ENCODE data around the gene TCF7L2.

The TCF7L2 gene

GRCh38 chr10:113045147-113046055, 95.4 kb downstream of the TCF7L2 start:
- no peak for DNase-seq (ENCODE audit: low read depth in 2 of 2)

DNA sequence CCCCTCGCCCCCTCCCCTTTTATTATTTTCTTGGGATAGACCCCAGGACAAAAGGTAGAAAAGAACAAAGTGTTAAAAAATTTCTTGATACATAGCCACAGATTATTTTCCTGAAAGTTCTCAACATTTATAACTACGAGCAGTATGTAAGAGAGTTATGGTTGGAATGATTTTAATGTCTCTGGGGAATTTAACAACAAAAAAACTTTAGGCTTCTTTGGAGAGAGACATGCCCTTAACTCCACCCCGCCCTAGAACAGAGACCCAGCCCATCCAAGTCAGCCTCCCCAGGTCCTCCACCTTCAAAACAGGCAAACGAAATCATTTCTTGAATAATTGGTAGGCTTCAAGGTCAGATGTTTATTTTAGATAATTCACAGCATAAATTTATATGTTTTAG, 97.1 kb downstream of the TCF7L2 start:
- DNase-seq (ENCODE audit: low read depth in 2 of 2): no peak

- no peak for DNase-seq (ENCODE audit: low read depth in 2 of 2)
Measured at GRCh38 chr10:113047605-113047962, 97.5 kb downstream of the TCF7L2 start.

DNA sequence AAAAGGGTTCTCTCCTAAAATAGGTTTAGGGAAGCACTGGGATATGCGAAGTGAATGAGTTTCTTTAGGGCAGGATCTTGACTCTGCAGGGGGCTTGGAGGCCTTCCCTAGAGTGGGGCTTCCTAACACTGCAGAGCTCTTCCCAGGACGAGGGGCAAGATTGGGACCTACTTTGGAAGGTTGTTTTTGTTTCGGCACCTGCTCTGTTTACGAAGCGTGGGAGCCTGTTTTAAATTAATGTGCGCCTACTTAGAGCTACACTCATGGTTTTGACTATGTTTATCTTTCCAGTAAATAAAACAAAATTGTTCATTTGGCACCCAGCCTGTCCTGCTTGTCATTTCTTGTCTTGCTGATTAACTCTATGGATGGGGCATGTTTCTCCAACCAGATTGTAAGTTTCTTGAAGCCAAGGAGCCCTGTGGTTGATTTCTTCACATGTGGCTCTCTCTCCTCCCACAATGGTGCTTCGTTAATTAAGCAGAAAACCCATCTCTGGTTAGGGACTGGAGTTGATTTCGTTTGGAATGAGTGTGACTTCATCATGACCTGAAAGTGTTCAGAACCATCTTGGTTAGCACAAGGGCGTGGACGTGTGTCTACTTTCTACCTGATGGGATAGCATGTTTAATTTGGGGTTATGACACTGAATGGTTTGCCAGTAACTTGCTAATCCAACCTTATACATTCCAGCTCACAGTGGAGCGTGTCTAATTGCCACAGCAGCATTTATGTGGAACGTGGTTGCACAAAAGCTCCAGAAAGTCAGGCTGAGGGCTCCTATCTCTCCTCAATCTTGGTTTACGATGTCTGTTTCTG, 98.1 kb downstream of the TCF7L2 start:
- DNase-seq (ENCODE audit: low read depth in 2 of 2): no peak

- no peak for DNase-seq (ENCODE audit: low read depth in 2 of 2)
Measured at GRCh38 chr10:113049881-113050280, 99.8 kb downstream of the TCF7L2 start.

DNA sequence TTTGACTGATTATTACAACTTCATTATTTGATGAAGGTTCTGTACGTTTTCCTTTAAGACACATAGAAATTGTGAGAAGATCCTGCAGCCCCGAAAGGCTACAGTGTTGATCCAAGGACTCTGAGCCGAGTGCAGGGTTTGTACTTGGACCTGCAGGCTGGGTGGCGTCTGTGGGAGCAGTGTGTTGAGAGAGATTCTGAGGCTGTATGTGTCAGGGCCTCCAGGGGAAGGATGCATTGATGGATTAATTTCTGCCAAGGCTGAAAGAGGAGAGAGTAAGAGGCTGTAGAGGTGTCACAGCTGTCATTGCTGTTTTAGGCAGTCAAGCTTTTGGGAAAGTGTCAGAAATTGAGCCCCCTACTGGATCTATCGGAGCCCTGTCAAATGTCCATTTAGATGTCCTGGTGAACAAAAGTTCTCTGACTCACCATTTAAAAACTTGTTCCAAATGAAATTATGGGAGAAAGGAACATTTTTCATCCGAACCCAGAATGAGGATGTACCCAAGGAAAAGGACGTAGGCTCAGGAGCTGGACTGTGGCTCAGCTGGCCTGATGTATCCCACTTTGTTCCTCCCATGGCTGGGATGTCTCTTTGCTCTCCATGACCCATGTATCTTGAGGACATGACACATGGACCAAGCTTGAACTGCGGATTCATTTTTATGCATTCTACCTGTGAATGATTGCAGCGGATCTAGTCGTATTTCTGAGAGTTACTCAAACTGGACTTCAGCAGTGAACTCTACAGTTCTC, 102.2 kb downstream of the TCF7L2 start:
- no peak for DNase-seq (ENCODE audit: low read depth in 2 of 2)

DNA sequence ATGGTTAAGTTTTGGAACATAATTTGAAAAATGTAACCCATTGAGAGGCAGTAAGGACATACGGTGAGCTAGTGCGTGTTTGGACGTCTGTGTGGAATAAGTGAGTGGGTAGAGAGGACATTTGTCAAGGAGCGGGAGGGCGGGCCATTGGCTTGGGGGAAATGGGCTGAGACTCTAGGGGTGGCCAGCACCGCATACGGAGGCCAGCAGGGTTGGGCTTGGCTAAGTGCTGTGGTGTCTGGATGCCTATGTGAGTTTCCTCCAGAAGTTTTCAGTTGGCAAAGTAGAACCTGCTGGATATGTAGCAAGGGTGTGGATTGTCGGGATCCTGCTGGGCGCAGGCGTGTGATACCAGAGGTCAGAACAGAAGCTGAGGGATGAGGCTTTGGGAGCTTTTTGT, 103.0 kb downstream of the TCF7L2 start:
- no peak for DNase-seq (ENCODE audit: low read depth in 2 of 2)

- no peak for DNase-seq (ENCODE audit: low read depth in 2 of 2)
Measured at GRCh38 chr10:113053881-113054280, 103.8 kb downstream of the TCF7L2 start.

- DNase-seq (ENCODE audit: low read depth in 2 of 2): no peak
Measured at GRCh38 chr10:113055458-113055857, 105.4 kb downstream of the TCF7L2 start.

GRCh38 chr10:113056030-113056429, 106.0 kb downstream of the TCF7L2 start:
- DNase-seq (ENCODE audit: low read depth in 2 of 2): no peak

- DNase-seq (ENCODE audit: low read depth in 2 of 2): no peak
Measured at GRCh38 chr10:113056441-113057021, 106.5 kb downstream of the TCF7L2 start.

GRCh38 chr10:113057948-113058522, 108.0 kb downstream of the TCF7L2 start:
- no peak for DNase-seq (ENCODE audit: low read depth in 2 of 2)

DNA sequence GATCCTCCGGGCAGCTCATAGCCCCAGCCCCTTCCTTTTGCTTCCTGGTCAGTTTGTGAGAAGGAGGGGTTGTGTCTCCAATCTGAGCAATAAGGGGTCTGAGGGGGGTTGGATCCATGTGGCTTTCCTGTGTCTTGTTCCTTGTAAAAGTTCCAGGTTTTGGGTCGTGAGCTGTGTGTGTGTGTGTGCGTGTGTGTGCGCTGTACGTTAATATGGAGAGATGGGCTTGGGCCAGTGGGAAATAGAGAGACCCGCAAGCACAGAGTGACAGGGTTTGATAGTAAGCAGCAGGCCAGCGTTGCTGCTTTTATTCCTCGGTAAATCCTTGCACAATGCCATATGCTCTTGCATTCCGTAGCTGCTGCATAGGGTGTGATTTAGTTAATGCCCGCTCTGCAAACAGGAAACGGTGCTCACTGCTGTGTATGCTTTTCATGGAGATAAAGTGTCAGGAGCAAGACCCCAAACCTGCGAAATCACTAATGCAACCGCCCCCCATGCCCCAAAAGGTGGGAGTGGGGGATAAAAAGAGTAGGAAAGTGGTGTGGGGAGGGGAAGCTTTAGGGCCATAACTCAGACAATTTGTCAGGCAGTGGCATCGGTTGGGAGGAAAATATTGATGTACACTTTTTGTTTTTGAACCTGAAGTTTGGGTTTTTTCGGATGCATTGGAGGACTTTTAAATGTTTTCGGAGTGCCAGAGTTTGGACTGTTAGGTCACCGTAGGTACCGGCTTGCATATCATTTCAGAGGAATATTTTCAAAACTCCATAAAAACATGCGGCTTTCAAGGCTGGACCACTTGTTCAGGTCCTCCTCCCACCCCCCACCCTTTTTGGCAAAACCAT, 108.7 kb downstream of the TCF7L2 start:
- no peak for DNase-seq (ENCODE audit: low read depth in 2 of 2)

- DNase-seq (ENCODE audit: low read depth in 2 of 2): no peak
Measured at GRCh38 chr10:113059371-113059780, 109.3 kb downstream of the TCF7L2 start.

- no peak for DNase-seq (ENCODE audit: low read depth in 2 of 2)
Measured at GRCh38 chr10:113060201-113061053, 110.4 kb downstream of the TCF7L2 start.

DNA sequence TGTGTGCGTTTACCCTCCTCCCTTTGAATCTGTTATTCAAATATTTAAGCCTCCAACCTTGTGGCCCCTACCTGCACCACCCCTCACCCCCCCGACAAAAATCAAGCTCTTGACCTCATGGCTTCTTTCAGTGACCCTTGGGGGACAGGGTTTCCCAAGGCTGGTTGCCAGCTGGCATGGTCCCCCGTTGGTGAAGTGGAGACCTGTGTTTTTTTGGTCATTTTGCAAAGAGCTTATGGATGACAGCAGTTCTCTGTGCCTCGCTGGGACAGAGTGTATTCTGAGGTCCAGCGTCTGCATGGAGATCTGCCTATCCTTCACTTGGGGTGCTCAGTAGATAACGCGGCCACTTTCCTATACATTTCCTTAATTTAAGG, 111.0 kb downstream of the TCF7L2 start:
- DNase-seq (ENCODE audit: low read depth in 2 of 2): no peak

DNA sequence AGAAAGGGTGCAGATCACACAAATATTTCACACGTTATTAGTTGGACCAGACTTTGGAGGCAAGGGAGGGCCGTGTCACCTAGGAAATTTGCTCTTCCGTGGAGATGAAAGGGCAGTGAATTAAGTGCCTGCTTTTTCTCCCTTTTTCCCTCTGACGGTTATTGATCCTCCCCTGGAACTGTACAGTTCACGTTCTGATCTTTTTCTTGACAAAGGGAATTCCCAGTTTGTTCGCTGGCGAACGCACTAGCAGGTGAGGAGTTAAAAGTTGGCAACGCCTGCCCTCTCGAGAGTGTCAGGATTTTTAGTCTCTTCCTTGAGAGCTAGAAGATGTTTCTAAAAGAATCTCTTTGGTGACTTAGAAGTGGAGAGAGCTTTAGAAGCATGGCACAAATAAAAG, 111.5 kb downstream of the TCF7L2 start:
- no peak for DNase-seq (ENCODE audit: low read depth in 2 of 2)

GRCh38 chr10:113063043-113063967, 113.3 kb downstream of the TCF7L2 start:
- DNase-seq (ENCODE audit: low read depth in 2 of 2): no peak

DNA sequence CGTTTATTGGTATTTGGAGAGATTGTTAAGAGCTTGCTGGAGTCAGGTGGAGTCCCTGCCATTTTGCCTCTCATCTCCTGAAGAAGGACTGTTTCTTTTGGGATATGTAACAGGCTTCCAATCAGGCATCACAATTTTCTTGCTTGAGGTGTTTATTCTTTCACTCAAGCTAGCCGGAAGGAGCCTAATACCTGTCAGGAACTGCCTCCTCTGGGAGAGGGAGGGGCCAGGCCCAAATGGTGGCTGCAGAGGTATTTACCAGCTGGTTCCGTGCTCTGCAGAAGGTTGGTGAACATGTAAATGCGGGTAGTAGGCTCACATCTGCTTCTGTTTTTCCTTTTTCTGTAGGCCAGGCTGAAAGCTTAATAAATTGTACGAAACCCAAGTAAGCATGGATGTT, 114.0 kb downstream of the TCF7L2 start:
- DNase-seq (ENCODE audit: low read depth in 2 of 2): no peak
